ENCODE data around the gene RPRD2. TPM values are rescaled to one million over a fixed set of nuclear protein-coding genes. Genes with fewer than 3 reads are reported as not detected.
"Not testable (repeated sequence)": the region's sequence is repeated elsewhere in the genome, so short reads cannot be mapped to it uniquely, and the experiment has no call there.

Gene RPRD2
- total RNA-seq, 2 experiments from 2014 or later = 28.1 to 28.5 TPM

GRCh38 chr1:150366416-150367296, 2.7 kb downstream of the RPRD2 start:
- Mint-ChIP-seq H3K4me3 (peak overlapping the region; percentile 91), H3K4me1 (peaks cover 33% of the 10 kb centered on the region), H3K27ac (peak overlapping the region; percentile 95), H3K36me3 (peaks cover 20% of the 10 kb centered on the region), H3K27me3 (no peaks in the 10 kb centered on the region), H3K9me3 (ENCODE audit: low read depth) (no peaks in the 10 kb centered on the region)
- no peak for ATAC-seq
- no peak for DNase-seq
- CTCF ChIA-PET = interaction anchor here (1.6 kb wide), 1 partner anchor 19 kb away, joined by 3 read pairs; no protein-coding TSS in a partner anchor

- H3K4me3 Mint-ChIP-seq = no peak overlapping the region
- CTCF ChIA-PET = no interaction called here
- ATAC-seq = no peak
Observed at GRCh38 chr1:150371110-150371509, 7.2 kb downstream of the RPRD2 start.

GRCh38 chr1:150372580-150372979, 8.6 kb downstream of the RPRD2 start:
- no peaks in the 10 kb centered on the region for H3K9me3 Mint-ChIP-seq (ENCODE audit: low read depth)
- peaks cover 13% of the 10 kb centered on the region for H3K36me3 Mint-ChIP-seq
- H3K4me1 Mint-ChIP-seq = peaks cover 32% of the 10 kb centered on the region
- no peaks in the 10 kb centered on the region for H3K27me3 Mint-ChIP-seq
- H3K4me3 Mint-ChIP-seq = no peak overlapping the region
- DNase-seq (no peak), ATAC-seq (no peak)
- CTCF ChIA-PET = interaction anchor here (1.1 kb wide), 1 partner anchor 9 kb away, joined by 4 read pairs; the partner anchor contains the start of gene RPRD2
- no peak overlapping the region for H3K27ac Mint-ChIP-seq

More at GRCh38 chr1:150371110-150371509, 7.2 kb downstream of the RPRD2 start:
- Mint-ChIP-seq H3K27ac (no peak overlapping the region), H3K27me3 (no peaks in the 10 kb centered on the region), H3K4me1 (peaks cover 37% of the 10 kb centered on the region), H3K9me3 (ENCODE audit: low read depth) (no peaks in the 10 kb centered on the region), H3K36me3 (peaks cover 18% of the 10 kb centered on the region)
- no peak for DNase-seq

- DNase-seq (no peak), ATAC-seq (no peak)
- Mint-ChIP-seq H3K27ac (no peak overlapping the region), H3K4me3 (no peak overlapping the region), H3K36me3 (peaks cover 9% of the 10 kb centered on the region), H3K4me1 (peaks cover 16% of the 10 kb centered on the region), H3K9me3 (ENCODE audit: low read depth) (no peaks in the 10 kb centered on the region), H3K27me3 (no peaks in the 10 kb centered on the region)
- CTCF ChIA-PET = no interaction called here
Observed at GRCh38 chr1:150376110-150376509, 12.2 kb downstream of the RPRD2 start.

DNA sequence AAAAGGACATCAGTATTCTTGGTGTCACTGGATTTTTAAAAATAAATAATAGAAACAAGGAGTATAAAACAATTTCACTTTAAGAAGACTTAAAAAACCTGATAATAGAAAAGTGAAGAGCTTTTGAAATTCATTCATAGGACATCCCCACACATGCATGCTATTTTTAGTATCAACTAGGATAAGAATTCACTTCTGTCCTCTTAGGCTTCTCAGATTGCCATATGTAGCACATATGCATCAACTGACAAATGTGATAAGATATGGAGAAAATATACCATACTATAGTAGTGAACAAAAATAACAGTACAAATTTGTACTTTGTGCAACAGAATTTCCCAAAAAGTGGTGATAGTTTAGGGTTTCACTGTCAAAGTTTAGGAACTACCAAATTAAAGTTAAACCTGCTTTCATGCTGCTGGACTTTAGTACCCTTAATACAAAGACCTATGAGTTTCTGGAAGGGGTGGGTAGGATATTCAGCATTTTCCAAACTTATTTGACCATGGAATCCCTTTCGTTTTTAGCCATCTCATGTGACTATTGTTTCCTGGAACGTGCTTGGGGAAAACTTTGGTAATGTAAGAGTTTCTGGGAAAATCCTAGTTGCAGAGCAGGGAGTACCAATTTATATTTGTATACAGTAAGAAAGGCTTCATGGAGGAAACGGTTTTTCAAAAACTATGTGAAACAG, 19.8 kb downstream of the RPRD2 start:
- no peaks in the 10 kb centered on the region for H3K27me3 Mint-ChIP-seq
- peaks cover 9% of the 10 kb centered on the region for H3K36me3 Mint-ChIP-seq
- ATAC-seq (no peak), DNase-seq (no peak)
- H3K27ac Mint-ChIP-seq = no peak overlapping the region
- CTCF ChIA-PET = no interaction called here
- H3K4me1 Mint-ChIP-seq = peaks cover 19% of the 10 kb centered on the region
- H3K9me3 Mint-ChIP-seq (ENCODE audit: low read depth) = no peaks in the 10 kb centered on the region
- no peak overlapping the region for H3K4me3 Mint-ChIP-seq

DNA sequence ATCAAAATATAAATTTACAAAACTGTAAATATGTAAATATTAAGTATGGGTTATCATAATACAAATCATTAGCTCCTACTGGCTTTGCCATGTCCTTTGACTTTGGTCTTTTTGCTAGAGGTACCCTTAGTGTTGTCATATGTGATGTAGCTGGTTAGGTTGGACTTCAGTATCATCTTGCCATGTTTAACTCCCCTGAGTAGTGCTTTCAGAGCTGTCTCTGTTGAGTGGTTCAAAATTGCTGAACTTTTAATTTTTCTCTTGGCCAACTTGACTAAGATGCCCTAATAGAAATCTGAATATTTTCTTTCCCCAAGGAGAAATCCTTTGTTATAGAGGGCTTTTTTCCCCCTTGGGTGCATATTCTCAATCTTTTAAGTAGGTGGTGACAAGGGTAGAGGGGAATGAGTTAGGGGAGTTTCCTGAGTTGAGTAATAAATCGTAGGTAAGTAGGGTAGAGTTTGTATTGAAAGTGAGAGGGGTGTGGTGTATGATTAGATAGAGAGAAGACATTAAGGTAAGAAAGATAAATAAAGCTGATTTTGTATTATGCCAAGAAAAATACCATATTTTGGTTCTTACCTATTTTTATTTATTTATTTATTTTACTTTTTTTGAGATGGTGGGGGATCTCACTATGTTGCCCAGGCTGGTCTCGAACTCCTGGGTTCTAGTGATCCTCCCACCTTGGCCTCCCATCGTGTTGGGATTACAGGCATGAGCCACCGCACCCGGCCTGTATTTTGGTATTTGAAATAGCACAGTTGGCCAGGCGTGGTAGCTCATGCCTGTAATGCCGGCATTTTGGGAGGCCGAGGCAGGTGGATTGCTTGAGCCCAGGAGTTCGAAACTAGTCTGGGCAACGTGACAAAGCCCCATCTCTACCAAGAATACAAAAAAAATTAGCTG, 21.8 kb downstream of the RPRD2 start:
- no peaks in the 10 kb centered on the region for H3K27me3 Mint-ChIP-seq
- H3K27ac Mint-ChIP-seq = peak overlapping the region; percentile 16
- peaks cover 10% of the 10 kb centered on the region for H3K36me3 Mint-ChIP-seq
- H3K9me3 Mint-ChIP-seq (ENCODE audit: low read depth) = no peaks in the 10 kb centered on the region
- DNase-seq (no peak), ATAC-seq (no peak)
- CTCF ChIA-PET = interaction anchor here (0.6 to 0.9 kb wide), 2 partner anchors 18 to 26 kb away, joined by 3 read pairs; no protein-coding TSS in a partner anchor
- no peak overlapping the region for H3K4me3 Mint-ChIP-seq
- H3K4me1 Mint-ChIP-seq = peaks cover 30% of the 10 kb centered on the region

- H3K27me3 Mint-ChIP-seq = no peaks in the 10 kb centered on the region
- no peaks in the 10 kb centered on the region for H3K9me3 Mint-ChIP-seq (ENCODE audit: low read depth)
- peaks cover 30% of the 10 kb centered on the region for H3K4me1 Mint-ChIP-seq
- H3K4me3 Mint-ChIP-seq = no peak overlapping the region
- H3K27ac Mint-ChIP-seq = no peak overlapping the region
- H3K36me3 Mint-ChIP-seq = peaks cover 8% of the 10 kb centered on the region
- DNase-seq = no peak
- CTCF ChIA-PET = no interaction called here
- no peak for ATAC-seq
Observed at GRCh38 chr1:150386592-150386991, 22.6 kb downstream of the RPRD2 start.

GRCh38 chr1:150387200-150387599, 23.3 kb downstream of the RPRD2 start:
- no peaks in the 10 kb centered on the region for H3K9me3 Mint-ChIP-seq (ENCODE audit: low read depth)
- no peaks in the 10 kb centered on the region for H3K27me3 Mint-ChIP-seq
- peaks cover 8% of the 10 kb centered on the region for H3K36me3 Mint-ChIP-seq
- CTCF ChIA-PET = no interaction called here
- H3K4me1 Mint-ChIP-seq = peaks cover 30% of the 10 kb centered on the region
- no peak for ATAC-seq
- no peak overlapping the region for H3K4me3 Mint-ChIP-seq
- no peak overlapping the region for H3K27ac Mint-ChIP-seq
- no peak for DNase-seq

DNA sequence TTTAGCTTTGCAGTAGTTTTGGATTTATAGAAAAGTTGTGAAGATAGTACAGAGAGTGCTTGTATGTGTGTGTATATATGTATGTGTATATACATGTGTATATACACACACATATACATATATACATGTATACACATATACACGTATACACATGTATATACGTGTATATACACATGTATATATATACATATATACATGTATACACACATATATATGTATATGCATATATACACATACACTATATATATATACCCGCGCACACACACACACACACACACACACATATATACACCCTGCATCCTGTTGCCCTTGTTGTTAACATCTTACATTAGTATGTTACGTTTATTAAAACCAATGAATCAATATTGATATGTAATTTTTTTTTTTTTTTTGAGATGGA, 24.3 kb downstream of the RPRD2 start:
- Mint-ChIP-seq H3K4me1 (peaks cover 30% of the 10 kb centered on the region), H3K9me3 (ENCODE audit: low read depth) (no peaks in the 10 kb centered on the region), H3K27me3 (no peaks in the 10 kb centered on the region), H3K27ac (no peak overlapping the region), H3K4me3 (no peak overlapping the region), H3K36me3 (peaks cover 8% of the 10 kb centered on the region)
- no peak for DNase-seq
- CTCF ChIA-PET = no interaction called here
- no peak for ATAC-seq

DNA sequence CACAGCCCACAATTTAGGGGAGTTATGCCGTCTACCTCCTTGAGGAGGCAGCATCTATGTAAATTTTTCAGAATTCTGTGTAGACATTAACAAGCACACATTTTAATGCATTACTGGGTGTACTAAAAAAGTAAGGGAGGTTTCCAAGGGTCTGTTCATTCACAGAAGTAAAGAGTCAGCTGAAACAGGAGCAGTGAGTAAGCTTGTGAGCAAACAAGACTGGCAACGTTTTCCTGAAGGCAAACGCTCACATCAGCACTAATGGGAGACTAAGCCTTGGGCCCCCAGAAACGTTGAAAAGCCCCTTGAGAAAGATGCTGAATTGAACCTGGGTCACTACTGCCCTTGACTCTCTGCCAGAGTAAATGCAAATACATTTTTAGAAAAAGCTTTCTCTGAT, 25.7 kb downstream of the RPRD2 start:
- H3K4me3 Mint-ChIP-seq = no peak overlapping the region
- H3K36me3 Mint-ChIP-seq = peaks cover 7% of the 10 kb centered on the region
- H3K9me3 Mint-ChIP-seq (ENCODE audit: low read depth) = no peaks in the 10 kb centered on the region
- H3K27me3 Mint-ChIP-seq = no peaks in the 10 kb centered on the region
- DNase-seq (no peak), ATAC-seq (no peak)
- H3K27ac Mint-ChIP-seq = no peak overlapping the region
- peaks cover 23% of the 10 kb centered on the region for H3K4me1 Mint-ChIP-seq
- CTCF ChIA-PET = no interaction called here

DNA sequence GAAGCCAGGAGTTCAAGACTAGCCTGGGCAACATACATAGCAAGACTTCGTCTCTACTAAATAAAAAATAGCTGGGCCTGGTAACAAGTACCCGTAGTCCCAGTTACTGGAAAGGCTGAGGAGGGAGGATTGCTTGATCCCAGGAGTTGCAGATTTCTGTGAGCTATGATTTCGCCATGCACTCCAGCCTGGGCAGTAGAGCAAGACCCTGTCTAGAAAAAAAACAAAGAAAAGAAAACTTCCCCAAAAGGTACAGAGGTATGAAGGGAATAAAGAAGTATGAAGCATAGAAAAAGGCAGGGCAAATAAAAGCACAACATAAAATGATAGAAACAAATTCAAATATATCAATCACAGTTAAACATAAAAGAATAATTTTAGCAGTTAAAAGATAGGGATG, 28.7 kb downstream of the RPRD2 start:
- H3K27me3 Mint-ChIP-seq = no peaks in the 10 kb centered on the region
- H3K27ac Mint-ChIP-seq = no peak overlapping the region
- H3K9me3 Mint-ChIP-seq (ENCODE audit: low read depth) = no peaks in the 10 kb centered on the region
- DNase-seq (no peak), ATAC-seq (no peak)
- H3K4me1 Mint-ChIP-seq = peaks cover 11% of the 10 kb centered on the region
- CTCF ChIA-PET = no interaction called here
- H3K4me3 Mint-ChIP-seq = no peak overlapping the region
- peaks cover 22% of the 10 kb centered on the region for H3K36me3 Mint-ChIP-seq

- CTCF ChIA-PET; H3K27ac Mint-ChIP-seq; H3K4me3 Mint-ChIP-seq; H3K4me1 Mint-ChIP-seq; H3K27me3 Mint-ChIP-seq; H3K9me3 Mint-ChIP-seq (ENCODE audit: low read depth); ATAC-seq; DNase-seq: not testable (repeated sequence)
- H3K36me3 Mint-ChIP-seq = peaks cover 28% of the 10 kb centered on the region
Observed at GRCh38 chr1:150395115-150395514, 31.2 kb downstream of the RPRD2 start.

- no peak overlapping the region for H3K27ac Mint-ChIP-seq
- no peaks in the 10 kb centered on the region for H3K4me1 Mint-ChIP-seq
- no peaks in the 10 kb centered on the region for H3K27me3 Mint-ChIP-seq
- H3K9me3 Mint-ChIP-seq (ENCODE audit: low read depth) = peaks cover 5% of the 10 kb centered on the region
- no peak for ATAC-seq
- CTCF ChIA-PET = no interaction called here
- peaks cover 30% of the 10 kb centered on the region for H3K36me3 Mint-ChIP-seq
- no peak overlapping the region for H3K4me3 Mint-ChIP-seq
- no peak for DNase-seq
Observed at GRCh38 chr1:150397392-150398032, 33.6 kb downstream of the RPRD2 start.

Data from activated CD8-positive, alpha-beta memory T cell treated with anti-CD3 and anti-CD28 coated beads, Interleukin-2, amount 10 ng/mL, durations not matched to agents 7 days and 5 days (primary cell).